ENCODE data around the gene FKBP1A.
"Not testable (repeated sequence)": the region's sequence is repeated elsewhere in the genome, so short reads cannot be mapped to it uniquely, and the experiment has no call there.

FKBP1A gene

DNA sequence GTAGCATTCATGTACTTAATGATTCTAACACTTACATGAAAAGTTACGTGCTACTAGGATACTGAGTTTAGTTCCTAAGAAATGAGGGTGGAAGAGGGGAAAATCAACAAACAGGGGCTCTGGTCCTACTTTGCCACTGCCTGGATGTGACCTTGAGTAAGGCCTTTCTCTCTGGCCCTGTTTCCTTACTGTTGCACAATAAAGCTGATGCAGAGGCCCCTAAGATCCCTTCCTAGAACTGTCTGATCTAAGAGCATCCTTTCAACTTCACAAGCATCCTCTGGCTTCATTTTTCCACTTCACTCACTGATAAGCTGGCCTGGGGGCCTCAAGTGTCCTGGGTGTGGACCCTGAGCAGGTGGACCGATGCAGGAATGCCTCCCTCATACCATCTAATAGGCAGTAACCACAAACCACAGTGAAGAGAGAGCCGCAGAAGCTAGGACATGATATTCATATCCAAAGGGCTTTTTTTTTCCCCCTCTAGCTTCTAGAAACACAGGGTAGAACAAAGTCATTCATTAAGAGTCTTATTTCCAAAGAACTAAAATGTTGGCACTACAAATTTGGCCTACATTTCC, 21.6 kb downstream of the FKBP1A start:
- DNase-seq (ENCODE audit: extremely low spot score, insufficient read length, low read depth) (no peak), FAIRE-seq (no peak)

DNA sequence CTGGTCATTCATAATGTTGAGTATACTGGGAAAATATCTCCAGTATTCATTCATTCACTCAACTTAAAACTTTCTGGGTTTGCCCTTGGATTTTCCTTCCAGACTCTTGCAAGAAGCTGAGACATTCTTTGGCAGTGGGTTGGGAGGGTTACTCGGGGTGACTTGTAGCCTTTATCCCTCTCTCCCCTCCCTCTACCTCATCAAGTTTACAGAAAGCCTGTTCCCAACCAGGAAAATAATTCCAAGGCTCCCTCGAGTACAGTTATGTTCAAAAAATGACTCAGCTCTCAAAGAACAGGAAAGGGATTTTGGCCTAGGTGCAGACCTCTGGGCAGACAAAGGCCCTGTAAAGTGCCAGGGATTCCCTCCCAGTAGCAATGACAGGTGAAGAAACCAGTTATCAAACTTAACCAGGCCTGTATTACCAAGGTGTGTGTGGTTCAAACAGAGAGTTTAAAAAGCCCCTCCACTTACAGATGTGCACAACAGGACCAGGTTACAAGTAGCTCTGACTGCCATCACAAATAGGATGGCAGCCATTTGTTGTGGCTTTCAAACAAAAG, 22.2 kb downstream of the FKBP1A start:
- FAIRE-seq (no peak), DNase-seq (ENCODE audit: extremely low spot score, insufficient read length, low read depth) (no peak)

DNA sequence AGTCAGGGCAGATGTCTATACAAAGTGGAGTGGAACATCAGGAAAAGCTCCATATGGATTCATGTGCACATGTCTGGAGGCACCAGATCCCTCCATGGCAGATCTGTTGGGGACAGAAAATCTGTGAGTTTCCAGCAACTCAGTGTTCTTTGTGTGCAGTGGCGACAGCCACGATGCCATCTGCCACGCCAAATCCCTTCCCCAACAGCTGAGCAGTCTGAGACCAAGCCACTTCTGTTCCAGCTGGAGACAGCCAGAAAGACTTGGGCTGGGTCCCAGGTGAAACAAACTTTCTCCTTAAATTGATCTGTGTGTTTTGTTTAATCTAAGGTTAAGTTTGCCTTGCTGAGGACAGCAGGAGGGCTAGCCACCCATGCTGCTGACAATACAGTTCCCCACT, 22.9 kb downstream of the FKBP1A start:
- no peak for FAIRE-seq
- DNase-seq (ENCODE audit: extremely low spot score, insufficient read length, low read depth) = no peak

DNA sequence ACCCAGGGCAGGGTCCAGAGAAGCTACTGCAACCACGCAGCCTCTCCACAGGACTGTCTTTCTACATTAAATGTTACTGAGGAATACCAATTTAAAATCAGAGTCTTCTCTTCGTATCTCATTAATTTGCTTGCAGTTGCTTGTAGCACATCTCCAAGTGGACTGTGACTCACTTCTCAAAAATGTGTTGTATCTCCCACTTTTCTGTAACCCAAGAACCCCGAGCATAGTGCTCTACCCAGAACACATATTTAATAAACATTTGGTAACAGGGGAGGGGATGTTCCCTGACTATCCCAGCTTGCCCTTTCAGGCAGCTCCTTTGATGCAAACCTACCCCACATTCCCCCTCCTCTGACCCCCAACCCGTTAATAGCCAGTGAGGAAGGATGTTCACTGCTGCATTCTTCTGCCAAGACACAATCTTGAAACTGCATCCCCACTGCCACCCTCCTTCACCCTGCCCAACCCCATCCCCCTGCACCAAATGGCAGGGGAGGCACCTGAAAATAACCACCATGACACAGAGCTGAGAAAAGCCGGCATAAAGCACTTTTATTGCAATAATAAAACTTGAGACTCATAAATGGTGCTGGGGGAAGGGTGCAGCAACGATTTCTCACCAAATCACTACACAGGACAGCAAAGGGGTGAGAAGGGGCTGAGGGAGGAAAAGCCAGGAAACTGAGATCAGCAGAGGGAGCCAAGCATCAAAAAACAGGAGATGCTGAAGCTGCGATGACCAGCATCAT, 24.2 kb downstream of the FKBP1A start:
- DNase-seq (ENCODE audit: extremely low spot score, insufficient read length, low read depth) (no peak), FAIRE-seq (no peak)

DNA sequence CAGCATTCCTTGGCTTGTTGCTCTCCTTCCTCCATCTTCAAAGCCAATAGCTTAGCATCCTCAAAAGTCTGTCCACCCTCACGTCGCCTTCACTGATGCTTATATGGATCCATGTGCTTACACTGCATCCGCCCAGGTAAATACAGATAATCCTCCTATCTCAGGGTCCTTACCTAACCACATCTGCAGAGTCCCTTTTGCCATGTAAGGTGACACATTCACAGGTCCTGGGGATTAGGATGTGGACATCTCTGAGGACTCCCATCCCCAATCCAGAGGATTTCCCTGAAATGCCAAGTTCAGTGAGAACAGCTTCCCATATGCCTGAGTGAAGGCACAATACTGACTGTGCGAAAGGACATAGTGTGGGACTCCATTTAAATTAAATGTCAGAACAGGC, 25.4 kb downstream of the FKBP1A start:
- no peak for FAIRE-seq
- no peak for DNase-seq (ENCODE audit: extremely low spot score, insufficient read length, low read depth)

DNA sequence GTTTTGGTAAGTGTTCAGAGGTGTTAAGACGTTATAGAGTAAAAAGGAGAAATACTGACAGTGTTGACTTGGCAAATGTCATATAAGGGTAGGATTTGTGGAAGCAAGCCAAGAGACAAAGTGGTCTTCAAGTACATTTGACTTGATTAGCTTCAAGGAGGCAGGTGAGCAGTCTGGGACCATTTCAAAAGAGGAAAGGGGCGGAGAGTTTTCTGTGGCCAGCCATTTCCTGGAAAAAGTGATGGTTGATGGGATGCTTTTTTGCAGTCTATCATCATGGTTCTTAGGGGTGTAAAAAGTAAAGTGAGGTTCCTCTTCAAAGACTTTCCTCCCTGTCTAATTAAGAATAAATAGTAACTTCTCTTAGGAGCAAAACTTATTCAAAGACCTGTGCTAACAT, 28.7 kb downstream of the FKBP1A start:
- DNase-seq (ENCODE audit: extremely low spot score, insufficient read length, low read depth) = no peak
- no peak for FAIRE-seq

DNA sequence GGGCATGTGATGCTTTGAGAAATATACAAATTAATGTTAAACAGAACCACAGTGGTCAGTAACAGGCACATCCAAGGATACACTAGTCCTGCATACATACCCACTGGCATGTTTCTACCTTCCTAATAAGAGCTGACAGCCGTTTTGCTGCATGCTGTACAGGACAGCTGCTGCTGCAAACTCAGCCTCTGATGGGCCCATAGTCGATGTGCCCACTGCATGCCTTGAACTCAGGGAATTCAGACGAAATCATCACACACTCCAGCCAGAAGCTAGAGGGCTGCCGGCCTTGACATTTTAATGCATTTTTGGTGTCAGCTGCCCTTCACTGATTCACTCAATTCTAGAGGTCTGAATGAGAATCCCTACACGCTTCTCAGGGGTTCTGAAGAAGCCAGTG, 29.3 kb downstream of the FKBP1A start:
- FAIRE-seq (no peak), DNase-seq (ENCODE audit: extremely low spot score, insufficient read length, low read depth) (no peak)

DNA sequence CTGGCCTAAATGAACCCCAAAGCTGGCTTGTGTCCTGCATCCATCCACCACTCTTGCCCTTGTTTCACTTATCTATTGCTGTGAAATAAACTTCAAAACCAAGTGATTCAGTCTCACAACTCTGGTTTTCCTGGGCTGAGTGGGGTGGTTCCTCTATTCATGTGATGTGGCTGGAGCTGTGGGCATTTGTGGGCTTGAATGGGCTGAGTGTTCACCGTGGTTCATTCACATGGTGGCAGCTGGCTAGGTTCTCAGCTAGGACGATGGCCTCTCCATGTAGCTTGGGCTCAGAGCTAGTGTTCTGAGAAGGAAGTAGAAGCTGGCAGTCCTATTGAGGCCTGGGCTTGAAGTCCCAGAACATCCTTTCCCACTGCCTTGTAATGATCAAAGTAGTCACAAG, 30.4 kb downstream of the FKBP1A start:
- FAIRE-seq = no peak
- no peak for DNase-seq (ENCODE audit: extremely low spot score, insufficient read length, low read depth)

DNA sequence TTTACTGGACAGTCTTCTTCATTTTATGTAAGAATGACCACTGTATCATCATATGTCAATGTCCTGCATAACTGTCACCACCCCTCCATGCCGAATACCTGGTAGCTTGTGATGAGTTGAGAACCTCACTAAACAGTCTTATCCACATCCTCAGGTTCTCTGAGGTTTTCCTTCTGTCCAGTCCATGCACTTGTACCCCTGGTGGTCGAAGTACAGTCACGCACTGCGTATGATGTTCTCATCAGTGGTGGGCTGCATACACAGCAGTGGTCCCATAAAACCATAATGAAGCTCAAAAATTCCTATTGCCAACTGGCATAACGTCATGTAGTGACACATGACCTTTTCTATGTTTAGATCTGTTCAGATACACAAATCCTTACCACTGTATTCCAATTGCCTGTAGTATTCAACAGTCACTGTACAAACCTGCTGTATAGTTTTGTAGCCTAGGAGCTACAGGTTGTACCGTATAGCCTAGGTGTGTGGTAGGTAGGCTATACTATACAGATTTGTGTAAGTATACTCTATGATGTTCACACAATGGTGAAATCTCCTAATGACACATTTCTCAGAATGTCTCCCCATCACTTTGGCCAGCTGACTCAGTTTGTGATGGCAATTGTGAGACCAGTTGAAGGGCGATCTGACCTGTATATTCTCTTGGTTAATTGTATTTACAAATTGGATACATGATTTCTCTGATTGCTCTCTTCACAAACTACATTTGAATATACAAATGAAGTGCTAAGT, 32.6 kb downstream of the FKBP1A start:
- FAIRE-seq (no peak), DNase-seq (ENCODE audit: extremely low spot score, insufficient read length, low read depth) (no peak)

DNA sequence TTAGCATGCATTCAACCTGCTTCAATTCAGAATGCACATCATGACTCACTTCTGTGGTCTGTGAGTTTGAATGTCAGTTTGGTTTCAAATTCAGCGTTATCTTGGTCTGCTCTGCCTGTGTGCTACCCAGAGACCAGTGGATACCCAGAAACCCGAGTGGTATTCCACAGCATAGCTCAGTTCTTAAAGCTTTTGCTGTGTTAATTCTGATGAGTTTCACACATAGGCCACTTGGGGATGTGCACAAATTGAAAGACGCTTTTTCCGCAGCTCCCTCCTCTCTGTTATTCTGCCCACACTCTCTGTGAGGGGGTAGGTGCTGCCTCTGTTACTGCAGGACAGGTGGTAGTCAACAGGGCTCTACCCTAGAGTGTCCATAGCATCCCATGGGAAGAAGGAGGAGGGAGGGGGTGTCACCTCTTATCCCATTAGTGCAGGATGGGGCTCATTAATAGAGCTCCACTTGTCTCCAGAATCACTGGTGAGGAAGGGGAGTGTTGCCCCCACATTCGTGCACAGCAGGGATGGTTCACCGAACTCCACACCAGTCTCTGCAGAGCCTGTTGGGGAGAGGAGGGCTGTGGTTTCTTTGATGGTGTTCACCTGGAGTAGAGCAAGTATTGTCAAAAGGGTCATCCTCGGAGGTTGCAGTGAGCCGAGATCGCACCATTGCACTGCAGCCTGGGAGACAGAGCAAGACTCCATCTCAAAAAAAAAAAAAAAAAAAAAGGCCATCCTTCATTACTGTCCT, 34.8 kb downstream of the FKBP1A start:
- FAIRE-seq (no peak), DNase-seq (ENCODE audit: extremely low spot score, insufficient read length, low read depth) (no peak)

DNA sequence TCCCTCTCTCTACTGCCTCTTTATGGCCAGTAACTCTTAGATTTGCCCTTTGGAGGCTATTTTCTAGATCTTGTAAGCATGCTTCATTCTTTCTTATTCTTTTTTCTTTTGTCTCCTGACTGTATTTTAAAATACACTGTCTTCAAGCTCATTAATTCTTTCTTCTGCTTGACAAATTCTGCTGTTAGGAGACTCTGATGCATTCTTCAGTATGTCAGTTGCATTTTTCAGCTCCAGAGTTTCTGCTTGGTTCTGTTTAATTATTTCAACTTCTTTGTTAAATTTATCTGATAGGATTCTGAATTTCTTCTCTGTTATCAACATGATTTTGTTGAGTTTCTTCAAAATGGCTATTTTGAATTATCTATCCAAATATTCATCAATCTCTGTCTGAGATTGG, 38.9 kb downstream of the FKBP1A start:
- FAIRE-seq = no peak

DNA sequence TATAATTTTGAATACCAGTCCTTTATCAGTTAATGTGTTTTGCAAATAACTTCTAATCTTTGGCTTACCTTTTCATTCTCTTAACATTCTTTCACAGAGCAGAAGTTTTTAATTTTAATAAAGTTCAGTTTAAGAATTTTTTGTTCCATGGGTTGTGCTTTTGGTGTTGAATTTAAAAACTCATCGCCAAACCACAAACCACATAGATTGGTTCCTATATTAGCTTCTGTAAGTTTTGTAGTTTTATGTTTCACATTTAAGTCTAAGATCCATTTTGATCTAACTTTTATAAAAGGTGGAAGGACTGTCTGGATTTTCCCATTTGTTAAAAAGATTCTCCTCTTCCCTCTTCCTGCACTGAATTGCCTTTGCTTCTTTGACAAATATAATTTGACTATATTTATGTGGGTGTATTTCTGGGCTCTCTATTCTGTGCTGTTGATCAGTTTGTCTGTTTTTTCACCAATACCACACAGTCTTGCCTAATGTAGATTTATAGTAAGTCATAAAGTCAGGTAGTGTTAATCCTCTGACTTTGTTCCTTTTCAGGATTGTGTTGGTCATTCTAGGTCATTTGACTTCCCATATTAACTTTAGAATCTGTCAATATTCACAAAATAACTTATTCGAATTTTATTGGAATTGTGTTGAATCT, 46.4 kb downstream of the FKBP1A start:
- FAIRE-seq = no peak

More for the DNA sequence above, 38.9 kb downstream of the FKBP1A start:
- DNase-seq (ENCODE audit: extremely low spot score, insufficient read length, low read depth) = no peak

DNA sequence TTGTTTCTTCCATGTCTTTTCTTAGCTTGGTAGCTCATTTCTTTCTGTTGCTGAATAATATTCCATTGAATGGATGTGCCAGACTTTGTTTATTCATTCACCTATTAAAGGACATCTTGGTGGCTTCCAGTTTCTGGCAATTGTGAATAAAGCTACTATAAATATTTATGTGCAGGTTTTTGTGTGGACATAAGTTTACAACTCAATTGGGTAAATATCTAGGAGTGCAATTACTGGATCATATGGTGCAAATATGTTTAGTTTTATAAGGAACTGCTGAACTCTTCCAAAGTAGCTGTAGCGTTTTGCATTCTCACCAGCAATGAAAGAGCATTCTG, 47.1 kb downstream of the FKBP1A start:
- DNase-seq (ENCODE audit: extremely low spot score, insufficient read length, low read depth) = no peak

More for the DNA sequence above, 46.4 kb downstream of the FKBP1A start:
- no peak for DNase-seq (ENCODE audit: extremely low spot score, insufficient read length, low read depth)

DNA sequence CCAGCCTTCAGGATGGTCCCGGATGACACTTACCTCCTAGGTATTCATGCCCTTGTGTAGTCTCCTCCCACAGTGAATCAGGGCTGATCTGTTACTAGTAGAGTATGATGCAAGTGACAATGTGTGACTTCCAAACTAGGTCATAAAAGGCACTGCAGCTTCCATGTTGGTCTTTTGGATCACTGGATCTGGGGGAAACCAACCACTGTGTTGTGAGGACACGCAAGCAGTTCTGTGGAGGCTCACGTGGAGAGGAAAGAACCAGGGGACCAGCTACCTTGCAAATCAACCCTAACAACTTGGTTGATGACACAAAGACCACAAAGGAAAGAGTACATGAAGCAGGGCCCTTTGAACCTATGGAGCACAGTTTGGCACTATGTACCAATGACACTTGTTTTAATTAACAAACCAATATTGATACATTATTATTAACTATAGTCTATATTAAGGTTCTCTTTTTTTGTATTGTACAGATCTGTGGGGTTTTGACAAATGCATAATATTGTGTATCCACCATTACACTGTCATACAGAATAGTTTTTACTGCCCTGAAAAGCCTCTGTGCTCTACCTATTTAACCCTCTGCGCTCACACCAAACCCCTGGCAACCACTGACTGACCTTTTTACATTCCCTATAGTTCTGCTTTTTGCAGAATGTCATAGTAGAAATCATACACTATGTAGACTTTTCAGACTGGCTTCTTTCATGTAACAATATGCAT, 47.7 kb downstream of the FKBP1A start:
- FAIRE-seq = no peak
- DNase-seq (ENCODE audit: extremely low spot score, insufficient read length, low read depth) = no peak

More for the DNA sequence above, 47.1 kb downstream of the FKBP1A start:
- no peak for FAIRE-seq

DNA sequence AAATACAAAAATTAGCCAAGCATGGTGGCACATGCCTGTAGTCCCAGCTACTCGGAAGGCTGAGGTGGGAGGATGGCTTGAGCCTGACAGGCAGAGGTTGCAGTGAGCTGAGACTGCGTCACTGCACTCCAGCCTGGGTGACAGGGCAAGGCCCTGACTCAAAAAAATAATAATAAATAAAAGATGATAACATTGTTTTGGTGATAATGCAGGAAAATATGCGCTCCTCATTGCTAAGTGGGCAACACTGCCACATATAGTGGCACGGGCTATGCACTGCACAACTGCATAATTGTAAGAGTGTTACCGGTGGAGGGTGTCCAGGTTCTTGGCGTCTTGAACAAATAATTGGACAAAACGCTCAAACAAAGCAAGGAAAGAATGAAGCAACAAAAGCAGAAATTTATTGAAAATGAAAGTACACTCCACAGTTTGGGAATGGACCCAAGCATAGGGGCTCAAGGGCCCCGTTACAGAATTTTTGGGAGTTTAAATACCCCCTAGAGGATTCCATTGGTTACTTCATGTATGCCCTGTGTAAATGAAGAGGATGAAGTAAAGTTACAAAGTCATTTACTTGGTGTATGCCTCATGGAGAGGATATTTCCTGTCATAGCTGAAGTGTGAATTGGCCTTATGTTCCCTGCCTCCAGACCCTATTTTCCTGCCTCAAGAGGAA, 49.3 kb downstream of the FKBP1A start:
- FAIRE-seq; DNase-seq (ENCODE audit: extremely low spot score, insufficient read length, low read depth): not testable (repeated sequence)

DNA sequence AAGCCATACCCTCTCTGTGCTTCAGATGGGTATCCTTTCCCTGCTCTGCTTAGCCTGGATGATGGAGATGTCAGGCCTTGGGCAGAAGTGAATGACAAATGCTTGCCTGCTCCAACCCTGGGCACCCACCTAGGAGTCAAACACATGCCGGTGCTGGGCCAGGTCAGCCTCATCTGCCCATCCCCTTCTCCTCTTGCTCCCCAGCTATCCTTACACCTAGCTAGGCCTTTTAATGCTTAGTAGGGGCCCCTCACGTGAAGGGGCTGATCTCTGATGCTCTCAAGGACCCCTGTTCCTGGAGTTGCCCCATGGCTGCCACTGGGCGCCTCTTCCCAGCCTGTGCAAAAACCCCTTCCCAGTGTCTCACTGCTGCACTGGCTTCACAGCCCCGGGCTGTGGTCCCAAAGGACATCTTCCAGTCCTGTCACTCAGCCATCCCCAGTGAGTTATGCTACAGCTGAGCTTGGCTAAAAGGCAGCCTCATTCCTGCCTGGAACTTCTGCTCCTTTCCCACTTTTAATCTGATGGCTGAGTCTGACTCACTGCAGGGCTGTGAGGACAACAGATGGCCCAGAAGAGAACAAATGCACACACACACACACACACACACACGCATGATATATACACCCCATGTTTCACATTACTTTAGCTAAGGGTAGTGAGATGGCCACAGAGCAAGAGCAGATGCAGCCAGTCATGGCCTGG, 51.1 kb downstream of the FKBP1A start:
- FAIRE-seq (no peak), DNase-seq (ENCODE audit: extremely low spot score, insufficient read length, low read depth) (no peak)

DNA sequence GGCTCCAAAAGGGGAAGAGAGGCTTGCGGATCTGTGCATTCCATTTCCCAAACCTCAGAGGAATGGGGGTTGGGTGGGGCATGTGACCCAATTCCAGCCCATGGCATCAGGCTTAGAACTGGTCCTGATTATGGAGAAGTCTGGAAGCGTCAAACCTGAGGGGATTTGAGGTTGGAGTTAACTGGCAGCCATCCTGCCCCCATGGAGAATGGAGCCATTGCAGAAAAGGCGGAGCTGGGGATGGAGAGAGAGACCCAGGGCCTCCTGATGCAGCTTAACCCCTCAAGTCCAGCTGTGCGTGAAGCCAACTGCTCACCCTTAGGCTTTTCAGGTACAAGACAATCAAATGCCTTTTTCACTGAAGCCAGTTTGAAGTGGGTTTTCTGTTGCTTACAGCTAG, 54.1 kb downstream of the FKBP1A start:
- DNase-seq (ENCODE audit: extremely low spot score, insufficient read length, low read depth) (no peak), FAIRE-seq (no peak)

DNA sequence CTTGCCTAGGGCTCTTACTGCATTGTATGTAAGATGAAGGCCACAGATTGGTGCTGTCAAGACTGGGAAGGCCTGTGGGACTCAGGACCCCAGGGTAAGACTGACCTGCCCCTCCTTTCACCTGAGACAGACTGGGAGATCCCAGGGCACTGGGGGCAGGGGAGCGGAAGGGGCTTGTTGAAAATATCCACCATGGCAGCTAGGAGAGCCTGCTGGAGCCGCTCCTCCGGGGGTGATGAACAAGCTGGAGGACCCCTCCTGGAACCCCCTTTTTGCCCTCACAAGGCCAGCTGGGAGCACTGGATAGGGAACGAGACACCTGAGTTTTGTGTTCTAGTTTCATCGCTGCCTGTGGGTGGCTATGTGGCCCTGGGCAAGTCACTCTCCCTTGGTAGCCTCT, 54.8 kb downstream of the FKBP1A start:
- no peak for DNase-seq (ENCODE audit: extremely low spot score, insufficient read length, low read depth)
- no peak for FAIRE-seq

Measured in GM18507 (cell line).